Psoas muscle (tissue), 8 donors: Measurements from ENCODE around the gene ACTBL2. TPM values are rescaled to one million over a fixed set of nuclear protein-coding genes. Genes with fewer than 3 reads are reported as not detected.

Experiments
- ATAC-seq, 4 donors: fragments of 200-7000 bp; cut with Tn5 transposase; one replicate each; pipeline ENCODE4 v1.9.1; 2020; ENCODE audit warnings: moderate library complexity in 3 of 4, mild to moderate bottlenecking in 2 of 4
- DNase-seq, 2 donors: peaks; one replicate each; pipeline ENCODE4 v3.0.0-alpha.2; 2020
- H3K27ac ChIP-seq: fragments of 200-600 bp; one replicate; pipeline ENCODE4 v1.8.0; 2022
- H3K27me3 ChIP-seq, 3 donors: fragments of 200-600 bp in 1 of 3; one replicate each; pipeline versions ENCODE4 v1.6.1 to v1.8.0; 2013 to 2022; ENCODE audit warnings: low read length in 2 of 3, mild to moderate bottlenecking in 2 of 3, moderate library complexity in 1 of 3; ENCODE audit not compliant: insufficient read depth in 3 of 3
- H3K36me3 ChIP-seq, 2 donors: fragments of 200-600 bp in 1 of 2; one replicate each; pipeline versions ENCODE4 v1.6.1 to v1.8.0; 2013 to 2022; ENCODE audit warnings: low read depth in 1 of 2, mild to moderate bottlenecking in 1 of 2, moderate library complexity in 1 of 2; ENCODE audit not compliant: insufficient read depth in 1 of 2
- H3K4me1 ChIP-seq: fragments of 200-600 bp; one replicate; pipeline ENCODE4 v1.8.0; 2022
- H3K4me3 ChIP-seq: fragments of 200-600 bp; one replicate; pipeline ENCODE4 v1.8.0; 2022; ENCODE audit warnings: mild to moderate bottlenecking
- H3K9me3 ChIP-seq: fragments of 200-600 bp; one replicate; pipeline ENCODE4 v1.8.0; 2022
- CTCF ChIP-seq: fragments of 200-600 bp; IDR thresholded peaks from one replicate; pipeline ENCODE4 v1.8.0; 2022; ENCODE audit warnings: antibody characterized with exemption
- WGBS, 3 donors: extraction: QIAGEN DNeasy Blood & Tissue Kit; methylation state at CpG; one replicate each; pipeline versions ENCODE4 v1.1.6 to v1.1.7; 2013; 5-methylcytosine and 5-hydroxymethylcytosine counted together
- intact Hi-C, 2 donors: fragments of 100-400 bp; cut with DNase I; formaldehyde crosslinking; loops; one replicate each; pipeline versions ENCODE4 v1.11.0 to v1.14.2; 2022
- polyA plus RNA-seq, 3 donors: library from polyadenylated mRNA; stranded (reverse); fragments of 200-250 nt; gene quantifications; one replicate each; pipeline ENCODE4 v1.2.3, GENCODE V29; 2013
- total RNA-seq, 4 donors: library from RNA; stranded (reverse); fragmentation: NEBNext Ultra II Directional in 2 of 4; extraction: Animal tissue kit (Norgen Biotek cat#: 25700) in 2 of 4; gene quantifications; one replicate each; pipeline versions ENCODE4 v1.2.1 to v1.2.4, GENCODE V29; 2021 to 2023
- donor health status: healthy with polysubstance abuse.
- donor health status: DM: no; HTN: no; CAD: no; lungs with moderate emphysema.
- donor health status: Bipolar disorder and iron deficiency.
- donor health status: healthy.
- donor health status: DM: yes; HTN: yes; CAD: no.
- donor health status: DM: no; HTN: no; CAD: no.
- donor health status: DM: no; HTN: no; CAD: no.
- donor health status: DM: yes; HTN: yes; CAD: no.

ACTBL2 gene
- total and polyA plus RNA-seq, 7 donors: not detected

GRCh38 chr5:57455511-57456455 lies 26.8 kb downstream of the ACTBL2 start:
- 81 to 91% (median 84%) methylated on average over 16 of the region's 16 CpGs for WGBS, 3 donors
- Histone ChIP-seq H3K9me3 (no peaks in the 10 kb centered on the region), H3K27me3 (no peaks in the 10 kb centered on the region), H3K4me1 (peaks cover 28% of the 10 kb centered on the region), H3K36me3 (no peaks in the 10 kb centered on the region), H3K4me3 (no peak overlapping the region), H3K27ac (no peak overlapping the region)
- intact Hi-C loops: no loop called here
- DNase-seq (no peak), ATAC-seq (peak in 1 of 4 donors; percentile 12)
- TF ChIP-seq CTCF: no peak

- H3K4me1 ChIP-seq: peaks cover 28% of the 10 kb centered on the region
- no peak for DNase-seq
- ATAC-seq: no peak
- no peak overlapping the region for H3K4me3 ChIP-seq
- no peaks in the 10 kb centered on the region for H3K27me3 ChIP-seq
- no peak overlapping the region for H3K27ac ChIP-seq
- H3K36me3 ChIP-seq: no peaks in the 10 kb centered on the region
- no peaks in the 10 kb centered on the region for H3K9me3 ChIP-seq
- no peak for TF ChIP-seq CTCF
- intact Hi-C loops: no loop called here
Observed at GRCh38 chr5:57454896-57455295, 27.7 kb downstream of the ACTBL2 start.

GRCh38 chr5:57453728-57454127 lies 28.9 kb downstream of the ACTBL2 start:
- no peak for ATAC-seq
- intact Hi-C loops: no loop called here
- 96 to 99% (median 98%) methylated on average over 4 of the region's 4 CpGs for WGBS, 3 donors

GRCh38 chr5:57452885-57453284 lies 29.7 kb downstream of the ACTBL2 start:
- H3K27ac ChIP-seq: no peak overlapping the region
- DNase-seq: no peak
- no peak overlapping the region for H3K4me3 ChIP-seq
- TF ChIP-seq CTCF: no peak
- no peaks in the 10 kb centered on the region for H3K36me3 ChIP-seq
- H3K4me1 ChIP-seq: peaks cover 28% of the 10 kb centered on the region
- H3K27me3 ChIP-seq: no peaks in the 10 kb centered on the region
- no peaks in the 10 kb centered on the region for H3K9me3 ChIP-seq
- no peak for ATAC-seq
- intact Hi-C loops: no loop called here

More at GRCh38 chr5:57453728-57454127, 28.9 kb downstream of the ACTBL2 start:
- no peak for TF ChIP-seq CTCF
- no peak for DNase-seq
- Histone ChIP-seq H3K36me3 (no peaks in the 10 kb centered on the region), H3K4me1 (peaks cover 28% of the 10 kb centered on the region), H3K27me3 (no peaks in the 10 kb centered on the region), H3K27ac (no peak overlapping the region), H3K9me3 (no peaks in the 10 kb centered on the region), H3K4me3 (no peak overlapping the region)
